GM12878 (cell line): ENCODE data around the gene HERC2. TPM values are rescaled to one million over a fixed set of nuclear protein-coding genes. Genes with fewer than 3 reads are reported as not detected.
"Not testable (repeated sequence)": the region's sequence is repeated elsewhere in the genome, so short reads cannot be mapped to it uniquely, and the experiment has no call there.

Experiments
- ATAC-seq: fragments of 200-7000 bp; cut with Tn5 transposase; 3 replicates; pipeline ENCODE4 v1.9.1; 2020; ENCODE audit warnings: mild to moderate bottlenecking, moderate library complexity
- BruUV-seq: library from RNA; stranded (reverse); fragments of 400-500 nt; replicated peaks from 2 replicates; lab custom pipeline; 2021; lab: Mats Ljungman, UMichigan
- CTCF ChIA-PET: fragments of 300-600 bp; sonication (Branson Sonifier 250); formaldehyde crosslinking; extraction: SDS; loops from one replicate; lab custom pipeline; 2021; ENCODE audit warnings: inconsistent platforms; lab: Yijun Ruan, JAX
- POLR2A ChIA-PET: fragments of 350-600 bp; formaldehyde crosslinking; extraction: SDS; loops from one replicate; lab custom pipeline; 2021; ENCODE audit warnings: inconsistent platforms; lab: Charles Lee
- RAD21 ChIA-PET: fragments of 300-600 bp; sonication (Branson Sonifier 250); formaldehyde crosslinking; loops from one replicate; lab custom pipeline; 2023; ENCODE audit warnings: antibody characterized with exemption; ENCODE audit not compliant: unreplicated experiment; lab: Charles Lee
- SMC1A ChIA-PET: fragments of 300-600 bp; sonication (Branson Sonifier 250); formaldehyde crosslinking; loops from one replicate; lab custom pipeline; 2023; ENCODE audit not compliant: unreplicated experiment, uncharacterized antibody; lab: Charles Lee
- DNase-seq: peaks from one replicate; pipeline ENCODE4 v3.0.0-alpha.2; 2011; ENCODE audit warnings: low read depth, low spot score
- FAIRE-seq: peaks from 3 replicates; lab custom pipeline; 2011; peaks lifted over from hg19 to GRCh38; lab: Jason Lieb, UNC
- H2AFZ ChIP-seq: 2 replicates; pipeline ENCODE4 v1.6.0; 2011; ENCODE audit warnings: low read depth, low read length, control low read depth; ENCODE audit not compliant: control insufficient read depth
- H3K27ac ChIP-seq: 2 replicates; pipeline ENCODE4 v1.5.1; 2011; ENCODE audit warnings: control low read depth; ENCODE audit not compliant: control insufficient read depth, insufficient read depth
- H3K27me3 ChIP-seq, 2 experiments: replicated peaks in 1 of 2; 2 replicates each; pipeline versions ENCODE4 v1.6.0 to v1.6.1; 2011; ENCODE audit warnings: low read length in 1 of 2; ENCODE audit not compliant: control insufficient read depth in 2 of 2, insufficient read depth in 2 of 2
- H3K36me3 ChIP-seq, 2 experiments: 2 replicates each; pipeline ENCODE4 v1.5.1; 2011; ENCODE audit warnings: low read length in 1 of 2; ENCODE audit not compliant: control insufficient read depth in 2 of 2, insufficient read depth in 2 of 2
- H3K4me1 ChIP-seq: 2 replicates; pipeline ENCODE4 v1.6.1; 2011; ENCODE audit warnings: mild to moderate bottlenecking, low read length, moderate library complexity, mixed read lengths; ENCODE audit not compliant: control insufficient read depth, insufficient read depth
- H3K4me2 ChIP-seq: 2 replicates; pipeline ENCODE4 v1.6.0; 2011; ENCODE audit warnings: control low read depth; ENCODE audit not compliant: control insufficient read depth, insufficient read depth
- H3K4me3 ChIP-seq: fragments of 200-600 bp; sonication (generic); 2 replicates; pipeline ENCODE4 v1.5.1; 2016
- H3K79me2 ChIP-seq: 2 replicates; pipeline ENCODE4 v1.6.0; 2011; ENCODE audit warnings: low read length; ENCODE audit not compliant: control insufficient read depth, insufficient read depth
- H3K9ac ChIP-seq: 2 replicates; pipeline ENCODE4 v1.8.0; 2011; ENCODE audit warnings: low read length, control low read depth, mixed read lengths; ENCODE audit not compliant: control insufficient read depth, insufficient read depth
- H3K9me3 ChIP-seq: replicated peaks from 3 replicates; pipeline ENCODE4 v1.5.1; 2011; ENCODE audit warnings: mild to moderate bottlenecking, low read length; ENCODE audit not compliant: control insufficient read depth, insufficient read depth
- H4K20me1 ChIP-seq: 2 replicates; pipeline ENCODE4 v1.6.0; 2011; ENCODE audit not compliant: control insufficient read depth, insufficient read depth
- BHLHE40 ChIP-seq, 2 experiments: fragments of 450-650 bp in 1 of 2; IDR thresholded peaks; 2 replicates each; pipeline ENCODE4 v1.6.1; 2011 to 2017; ENCODE audit warnings: low read depth in 2 of 2, borderline replicate concordance in 1 of 2, improper control_type of control experiment in 1 of 2, low read length in 1 of 2, mild to moderate bottlenecking in 1 of 2
- IRF3 ChIP-seq: fragments of 450-650 bp; IDR thresholded peaks from 2 replicates; pipeline ENCODE4 v1.6.1; 2014; ENCODE audit warnings: mild to moderate bottlenecking
- MLLT1 ChIP-seq: fragments of 450-650 bp; IDR thresholded peaks from 2 replicates; pipeline ENCODE4 v1.6.1; 2016; ENCODE audit warnings: mild to moderate bottlenecking
- SRF ChIP-seq, 2 experiments: IDR thresholded peaks; 2 replicates each; pipeline ENCODE4 v1.6.1; 2011; ENCODE audit warnings: low read depth in 2 of 2, low read length in 2 of 2, mild to moderate bottlenecking in 1 of 2, moderate library complexity in 1 of 2
- USF1 ChIP-seq: IDR thresholded peaks from 2 replicates; pipeline ENCODE4 v1.6.1; 2011; ENCODE audit warnings: borderline replicate concordance, low read depth, mild to moderate bottlenecking, moderate library complexity, mixed read lengths, low read length; ENCODE audit not compliant: insufficient read depth; ENCODE audit errors: extremely low read length
- ZNF687 ChIP-seq: fragments of 450-650 bp; IDR thresholded peaks from 2 replicates; pipeline ENCODE4 v1.6.1; 2017; ENCODE audit warnings: mild to moderate bottlenecking, moderate library complexity
- WGBS: methylation state at CpG from one replicate; pipeline ENCODE4 v1.1.6; 2016; ENCODE audit warnings: low lambda C conversion rate; ENCODE audit not compliant: insufficient replicate concordance, insufficient coverage; ENCODE audit errors: missing lambda C conversion rate; 5-methylcytosine and 5-hydroxymethylcytosine counted together
- in situ Hi-C: fragments of 300-500 bp; cut with MboI; formaldehyde crosslinking; loops from 9 replicates; pipeline ENCODE4 v1.14.3; 2018; ENCODE audit warnings: mixed read lengths
- intact Hi-C: fragments of 100-400 bp; cut with micrococcal nuclease; formaldehyde crosslinking; loops from one replicate; pipeline ENCODE4 v1.14.2; 2022; ENCODE audit not compliant: unreplicated experiment
- polyA plus RNA-seq, 11 experiments: library from polyadenylated mRNA; depleted of rRNA in 4 of 11; unstranded in 6 of 11; stranded (reverse) in 5 of 11; fragments of >200 nt; fragmentation: Nextera tagmentation in 4 of 11; fragmentation: Illumina TruSeq in 1 of 11; extraction: Ambion mirVana in 4 of 11; extraction: Trizol in 1 of 11; gene quantifications; 1 replicate in 1 of 11; 2 replicates in 10 of 11; pipeline versions ENCODE4 v1.2.1 to v1.2.3, GENCODE V29; 2011 to 2016; ENCODE audit warnings: inconsistent platforms in 2 of 11, missing spikeins in 2 of 11, low read depth in 1 of 11
- total RNA-seq, 4 experiments: library from RNA; depleted of rRNA in 3 of 4; stranded (reverse); fragments of >200 nt in 3 of 4; fragmentation: Illumina TruSeq in 1 of 4; extraction: Trizol in 1 of 4; gene quantifications; 2 replicates each; pipeline versions ENCODE4 v1.2.1 to v1.2.3, GENCODE V29; 2013 to 2021
- TF ChIP-seq, protein P1 (sequence below): fragments of 450-650 bp; IDR thresholded peaks from 2 replicates; pipeline ENCODE4 v1.6.1; 2016; ENCODE audit warnings: mild to moderate bottlenecking

HERC2 gene
- total and polyA plus RNA-seq, 10 of the 15 experiments (the other 5 are each of a cell fraction or from before 2014, with no cell fraction given): 6.1 to 39.0 (median 24.0) TPM

DNA sequence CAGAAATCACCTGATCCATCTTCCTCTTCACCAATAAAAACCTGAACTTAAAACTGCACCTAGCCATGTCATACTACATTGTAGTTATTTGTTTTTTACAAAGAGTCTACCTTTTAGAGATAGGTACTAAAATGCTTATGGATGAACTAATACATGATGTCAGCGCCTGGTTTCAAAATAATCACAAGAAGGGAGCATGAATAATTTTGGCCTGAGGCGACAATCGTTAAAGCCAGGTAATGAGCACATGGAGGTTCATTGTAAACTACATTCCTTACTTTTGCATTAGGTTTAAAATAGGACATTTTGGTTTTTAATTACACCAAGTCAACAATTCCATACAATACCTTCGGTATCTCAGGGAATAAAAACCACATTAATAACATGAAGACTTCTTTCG lies 125.4 kb downstream of the HERC2 start:
- H3K9ac ChIP-seq, H4K20me1 ChIP-seq, H3K4me1 ChIP-seq, H3K27ac ChIP-seq, DNase-seq, BruUV-seq, RAD21 ChIA-PET, CTCF ChIA-PET, H3K4me2 ChIP-seq, H3K27me3 ChIP-seq, H3K4me3 ChIP-seq, H3K9me3 ChIP-seq, H3K79me2 ChIP-seq, ATAC-seq, H3K36me3 ChIP-seq, FAIRE-seq, intact Hi-C loops, POLR2A ChIA-PET, SMC1A ChIA-PET, in situ Hi-C loops, H2AFZ ChIP-seq: not testable (repeated sequence)
- WGBS: 97% methylated on average over 5 of the region's 5 CpGs

GRCh38 chr15:28192772-28193171 lies 129.2 kb downstream of the HERC2 start:
- no peak overlapping the region for H3K4me2 ChIP-seq
- in situ Hi-C loops (no loop called here), intact Hi-C loops (no loop called here)
- no peaks in the 10 kb centered on the region for H3K79me2 ChIP-seq
- FAIRE-seq (no peak), DNase-seq (no peak), ATAC-seq (no peak)
- no peak overlapping the region for H2AFZ ChIP-seq
- H3K36me3 ChIP-seq: peaks cover 0 to 22% of the 10 kb centered on the region in 2 experiments; a peak in 2 of 4 replicates
- ChIA-PET POLR2A (no interaction called here), RAD21 (no interaction called here), CTCF (interaction anchor here (1.1 kb wide), 1 partner anchor 67 kb away, joined by 3 read pairs; no protein-coding TSS in a partner anchor), SMC1A (no interaction called here)
- no peaks in the 10 kb centered on the region for H3K27me3 ChIP-seq
- H4K20me1 ChIP-seq: no peaks in the 10 kb centered on the region
- H3K4me1 ChIP-seq: no peaks in the 10 kb centered on the region
- 90% methylated on average over 1 of the region's 1 CpG for WGBS
- BruUV-seq: no TSS peak
- no peak overlapping the region for H3K9ac ChIP-seq
- H3K4me3 ChIP-seq: no peak overlapping the region
- no peak overlapping the region for H3K27ac ChIP-seq
- H3K9me3 ChIP-seq: no peaks in the 10 kb centered on the region
- TF ChIP-seq SRF (IDR thresholded peaks at IDR 0.05; ENCODE audit: low read depth in 2 of 2, low read length in 2 of 2): no peak
- no peak for TF ChIP-seq BHLHE40 (IDR thresholded peaks at IDR 0.05; ENCODE audit: borderline replicate concordance in 1 of 2, low read depth in 2 of 2, low read length in 1 of 2)
- no peak for TF ChIP-seq USF1
- TF ChIP-seq MLLT1: no peak
- TF ChIP-seq IRF3: no peak
- TF ChIP-seq, protein P1, sequence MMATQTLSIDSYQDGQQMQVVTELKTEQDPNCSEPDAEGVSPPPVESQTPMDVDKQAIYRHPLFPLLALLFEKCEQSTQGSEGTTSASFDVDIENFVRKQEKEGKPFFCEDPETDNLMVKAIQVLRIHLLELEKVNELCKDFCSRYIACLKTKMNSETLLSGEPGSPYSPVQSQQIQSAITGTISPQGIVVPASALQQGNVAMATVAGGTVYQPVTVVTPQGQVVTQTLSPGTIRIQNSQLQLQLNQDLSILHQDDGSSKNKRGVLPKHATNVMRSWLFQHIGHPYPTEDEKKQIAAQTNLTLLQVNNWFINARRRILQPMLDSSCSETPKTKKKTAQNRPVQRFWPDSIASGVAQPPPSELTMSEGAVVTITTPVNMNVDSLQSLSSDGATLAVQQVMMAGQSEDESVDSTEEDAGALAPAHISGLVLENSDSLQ: no peak
- no peak for TF ChIP-seq ZNF687
